ENCODE measurements around the gene VWA5B1.

VWA5B1 gene

GRCh38 chr1:20323613-20323920 lies 32.9 kb downstream of the VWA5B1 start:
- no peak for DNase-seq

- DNase-seq = no peak
Measured at GRCh38 chr1:20324704-20325406, 34.2 kb downstream of the VWA5B1 start.

GRCh38 chr1:20325407-20325843 lies 34.8 kb downstream of the VWA5B1 start:
- no peak for DNase-seq

- no peak for DNase-seq
Measured at GRCh38 chr1:20325844-20326420, 35.3 kb downstream of the VWA5B1 start.

GRCh38 chr1:20327467-20327866 lies 36.8 kb downstream of the VWA5B1 start:
- DNase-seq = no peak

GRCh38 chr1:20328201-20328600 lies 37.5 kb downstream of the VWA5B1 start:
- no peak for DNase-seq

GRCh38 chr1:20329793-20330542 lies 39.3 kb downstream of the VWA5B1 start:
- no peak for DNase-seq

GRCh38 chr1:20334103-20334502 lies 43.4 kb downstream of the VWA5B1 start:
- no peak for DNase-seq

GRCh38 chr1:20336105-20336605 lies 45.5 kb downstream of the VWA5B1 start:
- DNase-seq = no peak

- DNase-seq = no peak
Measured at GRCh38 chr1:20337581-20337980, 46.9 kb downstream of the VWA5B1 start.

- no peak for DNase-seq
Measured at GRCh38 chr1:20339811-20340457, 49.3 kb downstream of the VWA5B1 start.

- no peak for DNase-seq
Measured at GRCh38 chr1:20342294-20343148, 51.8 kb downstream of the VWA5B1 start.

GRCh38 chr1:20343149-20343937 lies 52.7 kb downstream of the VWA5B1 start:
- no peak for DNase-seq

GRCh38 chr1:20343938-20344302 lies 53.2 kb downstream of the VWA5B1 start:
- no peak for DNase-seq

- no peak for DNase-seq
Measured at GRCh38 chr1:20344738-20345137, 54.1 kb downstream of the VWA5B1 start.

- DNase-seq = no peak
Measured at GRCh38 chr1:20345419-20345818, 54.7 kb downstream of the VWA5B1 start.

- DNase-seq = no peak
Measured at GRCh38 chr1:20346433-20346832, 55.8 kb downstream of the VWA5B1 start.

GRCh38 chr1:20347699-20348098 lies 57.0 kb downstream of the VWA5B1 start:
- DNase-seq = no peak

GRCh38 chr1:20348326-20348915 lies 57.7 kb downstream of the VWA5B1 start:
- no peak for DNase-seq

- no peak for DNase-seq
Measured at GRCh38 chr1:20349561-20349960, 58.9 kb downstream of the VWA5B1 start.

GRCh38 chr1:20349971-20350370 lies 59.3 kb downstream of the VWA5B1 start:
- DNase-seq = no peak

Measured in NCI-H226 (cell line).